ENCODE measurements around the gene IER5L.
"Not testable (repeated sequence)": the region's sequence is repeated elsewhere in the genome, so short reads cannot be mapped to it uniquely, and the experiment has no call there.

IER5L gene

GRCh38 chr9:129203556-129203909 lies 25.5 kb upstream of the IER5L start:
- 79 to 85% methylated on average over 4 to 11 of the region's 11 CpGs for WGBS, 2 experiments (ENCODE audit: insufficient coverage in 2 of 2)
- no peak overlapping the region for H3K27ac ChIP-seq (ENCODE audit: low read depth, low read length, severe bottlenecking)
- H3K4me3 ChIP-seq (ENCODE audit: extremely low read depth, insufficient read depth, low read length, poor library complexity, severe bottlenecking), result peak overlapping the region; percentile 55
- H3K4me1 ChIP-seq (ENCODE audit: control insufficient read depth, insufficient read depth, low read length, poor library complexity, severe bottlenecking), result peaks cover 10% of the 10 kb centered on the region
- H3K36me3 ChIP-seq (ENCODE audit: control insufficient read depth, insufficient read depth, low read length), result no peaks in the 10 kb centered on the region
- H3K9me3 ChIP-seq (ENCODE audit: control insufficient read depth, low read length), result peaks cover 4% of the 10 kb centered on the region

GRCh38 chr9:129202613-129203555 lies 24.8 kb upstream of the IER5L start:
- Histone ChIP-seq H3K36me3 (ENCODE audit: control insufficient read depth, insufficient read depth, low read length) (no peaks in the 10 kb centered on the region), H3K4me1 (ENCODE audit: control insufficient read depth, insufficient read depth, low read length, poor library complexity, severe bottlenecking) (peaks cover 9% of the 10 kb centered on the region), H3K27ac (ENCODE audit: low read depth, low read length, severe bottlenecking) (no peak overlapping the region), H3K9me3 (ENCODE audit: control insufficient read depth, low read length) (peaks cover 4% of the 10 kb centered on the region), H3K4me3 (ENCODE audit: extremely low read depth, insufficient read depth, low read length, poor library complexity, severe bottlenecking) (peak overlapping the region; percentile 55)
- 10 to 11% methylated on average over 39 to 48 of the region's 57 CpGs for WGBS, 2 experiments (ENCODE audit: insufficient coverage in 2 of 2)

- Histone ChIP-seq H3K36me3 (ENCODE audit: control insufficient read depth, insufficient read depth, low read length) (no peaks in the 10 kb centered on the region), H3K4me1 (ENCODE audit: control insufficient read depth, insufficient read depth, low read length, poor library complexity, severe bottlenecking) (peaks cover 14% of the 10 kb centered on the region), H3K4me3 (ENCODE audit: extremely low read depth, insufficient read depth, low read length, poor library complexity, severe bottlenecking) (no peak overlapping the region), H3K27ac (ENCODE audit: low read depth, low read length, severe bottlenecking) (no peak overlapping the region), H3K9me3 (ENCODE audit: control insufficient read depth, low read length) (peaks cover 4% of the 10 kb centered on the region)
- 83 to 93% methylated on average over 8 to 9 of the region's 9 CpGs for WGBS, 2 experiments (ENCODE audit: insufficient coverage in 2 of 2)
Observed at GRCh38 chr9:129201866-129202265, 23.8 kb upstream of the IER5L start.

GRCh38 chr9:129201289-129201688 lies 23.2 kb upstream of the IER5L start:
- 83 to 94% methylated on average over 8 to 9 of the region's 9 CpGs for WGBS, 2 experiments (ENCODE audit: insufficient coverage in 2 of 2)
- H3K9me3 ChIP-seq (ENCODE audit: control insufficient read depth, low read length), result peaks cover 4% of the 10 kb centered on the region
- no peak overlapping the region for H3K27ac ChIP-seq (ENCODE audit: low read depth, low read length, severe bottlenecking)
- H3K4me1 ChIP-seq (ENCODE audit: control insufficient read depth, insufficient read depth, low read length, poor library complexity, severe bottlenecking), result peaks cover 14% of the 10 kb centered on the region
- H3K4me3 ChIP-seq (ENCODE audit: extremely low read depth, insufficient read depth, low read length, poor library complexity, severe bottlenecking), result no peak overlapping the region
- no peaks in the 10 kb centered on the region for H3K36me3 ChIP-seq (ENCODE audit: control insufficient read depth, insufficient read depth, low read length)

- WGBS, 2 experiments (ENCODE audit: insufficient coverage in 2 of 2), result 95 to 97% methylated on average over 3 to 5 of the region's 6 CpGs
- Histone ChIP-seq H3K4me1 (ENCODE audit: control insufficient read depth, insufficient read depth, low read length, poor library complexity, severe bottlenecking) (peaks cover 14% of the 10 kb centered on the region), H3K27ac (ENCODE audit: low read depth, low read length, severe bottlenecking) (no peak overlapping the region), H3K36me3 (ENCODE audit: control insufficient read depth, insufficient read depth, low read length) (no peaks in the 10 kb centered on the region), H3K9me3 (ENCODE audit: control insufficient read depth, low read length) (peaks cover 9% of the 10 kb centered on the region), H3K4me3 (ENCODE audit: extremely low read depth, insufficient read depth, low read length, poor library complexity, severe bottlenecking) (no peak overlapping the region)
Observed at GRCh38 chr9:129200255-129200654, 22.2 kb upstream of the IER5L start.

- WGBS, 2 experiments (ENCODE audit: insufficient coverage in 2 of 2), result 86 to 92% methylated on average over 5 to 6 of the region's 7 CpGs
Observed at GRCh38 chr9:129199044-129199435, 21.0 kb upstream of the IER5L start.

GRCh38 chr9:129198319-129199043 lies 20.4 kb upstream of the IER5L start:
- peak overlapping the region; percentile 86 for H3K27ac ChIP-seq (ENCODE audit: low read depth, low read length, severe bottlenecking)
- H3K4me1 ChIP-seq (ENCODE audit: control insufficient read depth, insufficient read depth, low read length, poor library complexity, severe bottlenecking), result peaks cover 18% of the 10 kb centered on the region
- peaks cover 9% of the 10 kb centered on the region for H3K9me3 ChIP-seq (ENCODE audit: control insufficient read depth, low read length)
- WGBS, 2 experiments (ENCODE audit: insufficient coverage in 2 of 2), result 32 to 43% methylated on average over 22 to 26 of the region's 30 CpGs
- no peak overlapping the region for H3K4me3 ChIP-seq (ENCODE audit: extremely low read depth, insufficient read depth, low read length, poor library complexity, severe bottlenecking)
- H3K36me3 ChIP-seq (ENCODE audit: control insufficient read depth, insufficient read depth, low read length), result no peaks in the 10 kb centered on the region

More at GRCh38 chr9:129199044-129199435, 21.0 kb upstream of the IER5L start:
- Histone ChIP-seq H3K9me3 (ENCODE audit: control insufficient read depth, low read length) (peaks cover 9% of the 10 kb centered on the region), H3K27ac (ENCODE audit: low read depth, low read length, severe bottlenecking) (peak overlapping the region; percentile 86), H3K4me1 (ENCODE audit: control insufficient read depth, insufficient read depth, low read length, poor library complexity, severe bottlenecking) (peaks cover 14% of the 10 kb centered on the region), H3K36me3 (ENCODE audit: control insufficient read depth, insufficient read depth, low read length) (no peaks in the 10 kb centered on the region), H3K4me3 (ENCODE audit: extremely low read depth, insufficient read depth, low read length, poor library complexity, severe bottlenecking) (no peak overlapping the region)

- Histone ChIP-seq H3K36me3 (ENCODE audit: control insufficient read depth, insufficient read depth, low read length) (no peaks in the 10 kb centered on the region), H3K4me1 (ENCODE audit: control insufficient read depth, insufficient read depth, low read length, poor library complexity, severe bottlenecking) (peaks cover 23% of the 10 kb centered on the region), H3K4me3 (ENCODE audit: extremely low read depth, insufficient read depth, low read length, poor library complexity, severe bottlenecking) (no peak overlapping the region), H3K9me3 (ENCODE audit: control insufficient read depth, low read length) (peaks cover 9% of the 10 kb centered on the region), H3K27ac (ENCODE audit: low read depth, low read length, severe bottlenecking) (peak overlapping the region; percentile 86)
- WGBS, 2 experiments (ENCODE audit: insufficient coverage in 2 of 2), result 66 to 74% methylated on average over 8 of the region's 8 CpGs
Observed at GRCh38 chr9:129197978-129198318, 19.9 kb upstream of the IER5L start.

GRCh38 chr9:129197045-129197444 lies 19.0 kb upstream of the IER5L start:
- not testable (repeated sequence) for H3K27ac ChIP-seq (ENCODE audit: low read depth, low read length, severe bottlenecking); H3K4me3 ChIP-seq (ENCODE audit: extremely low read depth, insufficient read depth, low read length, poor library complexity, severe bottlenecking); H3K36me3 ChIP-seq (ENCODE audit: control insufficient read depth, insufficient read depth, low read length); H3K9me3 ChIP-seq (ENCODE audit: control insufficient read depth, low read length)
- WGBS, 2 experiments (ENCODE audit: insufficient coverage in 2 of 2), result 95 to 97% methylated on average over 6 of the region's 6 CpGs
- peaks cover 23% of the 10 kb centered on the region for H3K4me1 ChIP-seq (ENCODE audit: control insufficient read depth, insufficient read depth, low read length, poor library complexity, severe bottlenecking)

GRCh38 chr9:129195606-129196005 lies 17.5 kb upstream of the IER5L start:
- no peak overlapping the region for H3K27ac ChIP-seq (ENCODE audit: low read depth, low read length, severe bottlenecking)
- WGBS, 2 experiments (ENCODE audit: insufficient coverage in 2 of 2), result 85 to 89% methylated on average over 5 to 10 of the region's 10 CpGs
- no peak overlapping the region for H3K4me3 ChIP-seq (ENCODE audit: extremely low read depth, insufficient read depth, low read length, poor library complexity, severe bottlenecking)
- H3K4me1 ChIP-seq (ENCODE audit: control insufficient read depth, insufficient read depth, low read length, poor library complexity, severe bottlenecking), result peaks cover 23% of the 10 kb centered on the region
- peaks cover 9% of the 10 kb centered on the region for H3K9me3 ChIP-seq (ENCODE audit: control insufficient read depth, low read length)
- H3K36me3 ChIP-seq (ENCODE audit: control insufficient read depth, insufficient read depth, low read length), result no peaks in the 10 kb centered on the region

GRCh38 chr9:129194221-129194620 lies 16.2 kb upstream of the IER5L start:
- 33 to 64% methylated on average over 2 to 3 of the region's 3 CpGs for WGBS, 2 experiments (ENCODE audit: insufficient coverage in 2 of 2)

More at GRCh38 chr9:129194221-129194620, 16.2 kb upstream of the IER5L start:
- peaks cover 6% of the 10 kb centered on the region for H3K9me3 ChIP-seq (ENCODE audit: control insufficient read depth, low read length)
- H3K4me1 ChIP-seq (ENCODE audit: control insufficient read depth, insufficient read depth, low read length, poor library complexity, severe bottlenecking), result peaks cover 22% of the 10 kb centered on the region
- H3K36me3 ChIP-seq (ENCODE audit: control insufficient read depth, insufficient read depth, low read length), result no peaks in the 10 kb centered on the region
- no peak overlapping the region for H3K27ac ChIP-seq (ENCODE audit: low read depth, low read length, severe bottlenecking)
- no peak overlapping the region for H3K4me3 ChIP-seq (ENCODE audit: extremely low read depth, insufficient read depth, low read length, poor library complexity, severe bottlenecking)
